Panc1 (cell line): ENCODE results near the gene NIPBL. TPM values are rescaled to one million over a fixed set of nuclear protein-coding genes. Genes with fewer than 3 reads are reported as not detected.

Experiments
- ATAC-seq: fragments of 200-7000 bp; cut with Tn5 transposase; 2 replicates; pipeline ENCODE4 v1.9.1; 2020; ENCODE audit warnings: mild to moderate bottlenecking, moderate library complexity
- BruUV-seq: library from RNA; stranded (reverse); fragments of 400-500 nt; replicated peaks from 2 replicates; lab custom pipeline; 2021; lab: Mats Ljungman, UMichigan
- CTCF ChIA-PET: fragments of 300-600 bp; sonication (Branson Sonifier 250); formaldehyde crosslinking; loops from one replicate; lab custom pipeline; 2022; ENCODE audit warnings: antibody characterized with exemption; lab: Charles Lee
- POLR2A ChIA-PET: fragments of 300-600 bp; sonication (Branson Sonifier 250); formaldehyde crosslinking; loops from one replicate; lab custom pipeline; 2022; ENCODE audit warnings: antibody characterized with exemption; lab: Charles Lee
- DNase-seq: peaks from one replicate; pipeline ENCODE4 v3.0.0-alpha.2; 2010; ENCODE audit warnings: low read depth, low spot score
- H3K27ac ChIP-seq: 2 replicates; pipeline ENCODE4 v1.5.1; 2011; ENCODE audit warnings: mild to moderate bottlenecking, low read length, inconsistent platforms
- H3K27me3 ChIP-seq: fragments of 200-500 bp; sonication (Bioruptor generic); 2 replicates; pipeline ENCODE4 v1.6.0; 2014; ENCODE audit warnings: low read length, inconsistent platforms; ENCODE audit not compliant: control insufficient read depth, insufficient read depth
- H3K36me3 ChIP-seq: fragments of 200-500 bp; sonication (Bioruptor generic); 2 replicates; pipeline ENCODE4 v1.5.1; 2014; ENCODE audit warnings: inconsistent platforms, mild to moderate bottlenecking, low read length, moderate library complexity; ENCODE audit not compliant: control insufficient read depth, insufficient read depth
- H3K4me1 ChIP-seq: 2 replicates; pipeline ENCODE4 v1.5.1; 2011; ENCODE audit warnings: inconsistent platforms, mild to moderate bottlenecking, low read length, moderate library complexity; ENCODE audit not compliant: control insufficient read depth, insufficient read depth
- H3K4me3 ChIP-seq, 2 experiments: 2 replicates each; pipeline ENCODE4 v1.5.1; 2011 to 2012; ENCODE audit warnings: low read depth in 2 of 2, low read length in 2 of 2, mild to moderate bottlenecking in 2 of 2, inconsistent platforms in 1 of 2, moderate library complexity in 1 of 2
- H3K9me3 ChIP-seq: fragments of 200-500 bp; sonication (Bioruptor generic); 2 replicates; pipeline ENCODE4 v1.5.1; 2014; ENCODE audit warnings: low read depth, mild to moderate bottlenecking, inconsistent platforms, low read length, moderate library complexity; ENCODE audit not compliant: control insufficient read depth, insufficient read depth
- POLR2AphosphoS5 ChIP-seq: IDR thresholded peaks from 2 replicates; pipeline ENCODE4 v1.6.1; 2012; ENCODE audit warnings: mild to moderate bottlenecking, low read depth, low read length, moderate library complexity
- SIN3A ChIP-seq: IDR thresholded peaks from 2 replicates; pipeline ENCODE4 v1.6.1; 2012; ENCODE audit warnings: low read depth, mild to moderate bottlenecking, low read length, moderate library complexity, borderline replicate concordance; ENCODE audit not compliant: insufficient read depth
- TCF7L2 ChIP-seq: IDR thresholded peaks from 2 replicates; pipeline ENCODE4 v1.6.1; 2011; ENCODE audit warnings: mild to moderate bottlenecking, low read depth, low read length, inconsistent platforms
- in situ Hi-C: cut with HindIII; loops from 2 replicates; pipeline ENCODE4 v1.10.0; 2016; ENCODE audit warnings: low sequenced_read_pairs, low pct_unique_long_range_greater_than_20kb
- intact Hi-C: fragments of 100-400 bp; cut with micrococcal nuclease; formaldehyde crosslinking; loops from one replicate; pipeline ENCODE4 v1.10.0; 2022; ENCODE audit not compliant: unreplicated experiment
- total RNA-seq: library from RNA; stranded (reverse); gene quantifications from one replicate; pipeline ENCODE4 v1.2.1, GENCODE V29; 2021; ENCODE audit not compliant: unreplicated experiment
- TF ChIP-seq, protein P1 (sequence below): fragments of 450-650 bp; IDR thresholded peaks from 2 replicates; pipeline ENCODE4 v1.5.1; 2017; ENCODE audit warnings: mild to moderate bottlenecking
- TF ChIP-seq, protein P2 (sequence below), 2 experiments: IDR thresholded peaks; 2 replicates each; pipeline ENCODE4 v1.6.1; 2011 to 2012; ENCODE audit warnings: low read depth in 2 of 2, control low read depth in 1 of 2, low read length in 1 of 2, mild to moderate bottlenecking in 1 of 2, moderate library complexity in 1 of 2; ENCODE audit not compliant: insufficient read depth in 1 of 2

The NIPBL gene
- total RNA-seq, 1 experiment from 2014 or later: 41.6 TPM

DNA sequence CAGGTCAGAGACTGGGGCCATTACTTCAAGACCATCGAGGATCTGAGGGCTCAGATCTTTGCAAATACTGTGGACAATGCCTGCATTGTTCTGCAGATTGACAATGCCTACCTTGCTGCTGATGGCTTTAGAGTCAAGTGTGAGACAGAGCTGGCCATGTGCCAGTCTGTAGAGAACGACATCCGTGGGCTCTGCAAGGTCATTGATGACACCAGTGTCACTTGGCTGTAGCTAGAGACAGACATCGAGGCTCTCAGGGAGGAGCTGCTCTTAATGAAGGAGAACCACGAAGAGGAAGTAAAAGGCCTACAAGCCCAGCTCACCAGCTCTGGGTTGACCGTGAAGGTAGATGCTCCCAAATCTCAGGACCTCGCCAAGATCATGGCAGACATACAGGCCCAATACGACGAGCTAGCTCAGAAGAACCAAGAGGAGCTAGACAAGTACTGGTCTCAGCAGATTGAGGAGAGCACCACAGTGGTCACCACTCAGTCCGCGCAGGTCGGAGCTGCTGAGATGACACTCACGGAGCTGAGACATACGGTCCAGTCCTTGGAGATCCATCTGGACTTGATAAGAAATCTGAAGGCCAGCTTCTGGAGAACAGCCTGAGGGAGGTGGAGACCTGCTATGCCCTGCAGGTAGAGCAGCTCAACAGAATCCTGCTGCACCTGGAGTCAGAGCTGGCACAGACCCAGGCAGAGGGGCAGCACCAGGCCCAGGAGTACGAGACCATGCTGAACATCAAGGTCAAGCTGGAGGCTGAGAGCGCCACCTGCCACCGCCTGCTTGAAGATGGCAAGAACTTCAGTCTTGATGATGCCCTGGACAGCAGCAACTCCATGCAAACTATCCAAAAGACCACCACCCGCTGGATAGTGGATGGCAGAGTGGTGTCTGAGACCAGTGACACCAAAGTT lies 9.3 kb downstream of the NIPBL start:
- no peaks in the 10 kb centered on the region for H3K9me3 ChIP-seq
- BruUV-seq: no TSS peak

DNA sequence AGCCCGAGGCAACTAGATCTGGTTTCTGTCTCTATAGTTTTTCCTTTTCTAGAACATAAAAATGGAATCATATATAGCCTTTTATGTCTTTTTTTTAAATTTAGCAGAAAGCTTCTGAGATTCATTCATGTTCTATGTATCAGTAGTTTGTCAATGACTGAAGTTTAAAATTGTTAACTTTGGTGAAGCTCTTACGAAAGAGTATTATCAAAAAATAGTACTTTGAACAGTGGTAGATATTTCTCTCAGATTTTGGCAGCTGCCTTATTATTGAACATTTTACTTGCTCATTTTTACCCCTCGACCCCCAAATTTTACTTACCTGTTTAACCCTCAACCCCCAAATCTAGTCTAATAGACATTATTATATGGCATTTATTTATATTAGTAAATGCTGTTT lies 10.2 kb downstream of the NIPBL start:
- no peak overlapping the region for H3K27ac ChIP-seq
- intact Hi-C loops: no loop called here
- peaks cover 10% of the 10 kb centered on the region for H3K4me1 ChIP-seq
- TF ChIP-seq, protein P1, sequence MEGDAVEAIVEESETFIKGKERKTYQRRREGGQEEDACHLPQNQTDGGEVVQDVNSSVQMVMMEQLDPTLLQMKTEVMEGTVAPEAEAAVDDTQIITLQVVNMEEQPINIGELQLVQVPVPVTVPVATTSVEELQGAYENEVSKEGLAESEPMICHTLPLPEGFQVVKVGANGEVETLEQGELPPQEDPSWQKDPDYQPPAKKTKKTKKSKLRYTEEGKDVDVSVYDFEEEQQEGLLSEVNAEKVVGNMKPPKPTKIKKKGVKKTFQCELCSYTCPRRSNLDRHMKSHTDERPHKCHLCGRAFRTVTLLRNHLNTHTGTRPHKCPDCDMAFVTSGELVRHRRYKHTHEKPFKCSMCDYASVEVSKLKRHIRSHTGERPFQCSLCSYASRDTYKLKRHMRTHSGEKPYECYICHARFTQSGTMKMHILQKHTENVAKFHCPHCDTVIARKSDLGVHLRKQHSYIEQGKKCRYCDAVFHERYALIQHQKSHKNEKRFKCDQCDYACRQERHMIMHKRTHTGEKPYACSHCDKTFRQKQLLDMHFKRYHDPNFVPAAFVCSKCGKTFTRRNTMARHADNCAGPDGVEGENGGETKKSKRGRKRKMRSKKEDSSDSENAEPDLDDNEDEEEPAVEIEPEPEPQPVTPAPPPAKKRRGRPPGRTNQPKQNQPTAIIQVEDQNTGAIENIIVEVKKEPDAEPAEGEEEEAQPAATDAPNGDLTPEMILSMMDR: no peak
- TF ChIP-seq SIN3A: no peak
- no peak for TF ChIP-seq TCF7L2
- TF ChIP-seq, protein P2, sequence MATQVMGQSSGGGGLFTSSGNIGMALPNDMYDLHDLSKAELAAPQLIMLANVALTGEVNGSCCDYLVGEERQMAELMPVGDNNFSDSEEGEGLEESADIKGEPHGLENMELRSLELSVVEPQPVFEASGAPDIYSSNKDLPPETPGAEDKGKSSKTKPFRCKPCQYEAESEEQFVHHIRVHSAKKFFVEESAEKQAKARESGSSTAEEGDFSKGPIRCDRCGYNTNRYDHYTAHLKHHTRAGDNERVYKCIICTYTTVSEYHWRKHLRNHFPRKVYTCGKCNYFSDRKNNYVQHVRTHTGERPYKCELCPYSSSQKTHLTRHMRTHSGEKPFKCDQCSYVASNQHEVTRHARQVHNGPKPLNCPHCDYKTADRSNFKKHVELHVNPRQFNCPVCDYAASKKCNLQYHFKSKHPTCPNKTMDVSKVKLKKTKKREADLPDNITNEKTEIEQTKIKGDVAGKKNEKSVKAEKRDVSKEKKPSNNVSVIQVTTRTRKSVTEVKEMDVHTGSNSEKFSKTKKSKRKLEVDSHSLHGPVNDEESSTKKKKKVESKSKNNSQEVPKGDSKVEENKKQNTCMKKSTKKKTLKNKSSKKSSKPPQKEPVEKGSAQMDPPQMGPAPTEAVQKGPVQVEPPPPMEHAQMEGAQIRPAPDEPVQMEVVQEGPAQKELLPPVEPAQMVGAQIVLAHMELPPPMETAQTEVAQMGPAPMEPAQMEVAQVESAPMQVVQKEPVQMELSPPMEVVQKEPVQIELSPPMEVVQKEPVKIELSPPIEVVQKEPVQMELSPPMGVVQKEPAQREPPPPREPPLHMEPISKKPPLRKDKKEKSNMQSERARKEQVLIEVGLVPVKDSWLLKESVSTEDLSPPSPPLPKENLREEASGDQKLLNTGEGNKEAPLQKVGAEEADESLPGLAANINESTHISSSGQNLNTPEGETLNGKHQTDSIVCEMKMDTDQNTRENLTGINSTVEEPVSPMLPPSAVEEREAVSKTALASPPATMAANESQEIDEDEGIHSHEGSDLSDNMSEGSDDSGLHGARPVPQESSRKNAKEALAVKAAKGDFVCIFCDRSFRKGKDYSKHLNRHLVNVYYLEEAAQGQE (IDR thresholded peaks at IDR 0.05; ENCODE audit: insufficient read depth in 1 of 2, low read depth in 2 of 2, low read length in 1 of 2): no peak
- no peak for TF ChIP-seq POLR2AphosphoS5
- H3K4me3 ChIP-seq: no peak overlapping the region
- no peaks in the 10 kb centered on the region for H3K27me3 ChIP-seq
- H3K9me3 ChIP-seq: no peaks in the 10 kb centered on the region
- no peaks in the 10 kb centered on the region for H3K36me3 ChIP-seq
- ChIA-PET POLR2A (no interaction called here), CTCF (no interaction called here)
- in situ Hi-C loops: no loop called here
- ATAC-seq (no peak), DNase-seq (no peak)
- no TSS peak for BruUV-seq

More for the DNA sequence above, 9.3 kb downstream of the NIPBL start:
- H3K36me3 ChIP-seq: no peaks in the 10 kb centered on the region
- no peak overlapping the region for H3K27ac ChIP-seq
- intact Hi-C loops (no loop called here), in situ Hi-C loops (no loop called here)
- DNase-seq: no peak
- ATAC-seq: no peak
- H3K4me3 ChIP-seq: no peak overlapping the region
- POLR2A ChIA-PET: no interaction called here
- TF ChIP-seq, protein P2 (IDR thresholded peaks at IDR 0.05; ENCODE audit: insufficient read depth in 1 of 2, low read depth in 2 of 2, low read length in 1 of 2): no peak
- TF ChIP-seq TCF7L2 (no peak), POLR2AphosphoS5 (no peak), SIN3A (no peak)
- TF ChIP-seq, protein P1: no peak
- H3K4me1 ChIP-seq: peaks cover 20% of the 10 kb centered on the region
- H3K27me3 ChIP-seq: no peaks in the 10 kb centered on the region
- CTCF ChIA-PET: interaction anchor here (0.6 kb wide), 1 partner anchor 191 kb away, joined by 6 read pairs; no protein-coding TSS in a partner anchor
